ENCODE results near the gene PPP1R1A. TPM values are rescaled to one million over a fixed set of nuclear protein-coding genes. Genes with fewer than 3 reads are reported as not detected.

Gene PPP1R1A
- total and polyA plus RNA-seq, 9 of the 15 experiments (the other 6 are each of a cell fraction or from before 2014, with no cell fraction given): not detected

DNA sequence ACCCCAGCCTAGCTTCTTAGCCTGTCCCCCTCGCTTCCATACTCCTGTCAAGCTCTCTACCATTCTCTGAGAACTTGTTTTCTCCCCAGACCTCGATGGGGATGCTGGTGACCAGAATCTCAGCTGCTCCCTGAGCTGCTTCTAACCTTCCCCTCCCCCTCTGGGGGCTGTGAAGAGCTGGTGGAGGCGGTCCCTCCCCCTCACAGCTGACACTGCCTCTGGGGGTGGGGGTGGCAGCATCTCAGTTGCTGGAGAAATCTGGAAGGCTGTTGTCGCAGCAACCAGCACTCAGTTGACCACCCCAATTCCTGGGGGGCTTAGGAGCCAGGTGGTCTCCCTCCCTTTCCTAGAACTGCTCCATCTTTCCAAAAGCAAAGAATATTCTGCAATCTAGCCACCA, 4.7 kb downstream of the PPP1R1A start:
- no peak overlapping the region for H2AFZ ChIP-seq (ENCODE audit: low read depth, low read length)
- ATAC-seq: no peak
- intact Hi-C loops (cut with micrococcal nuclease): no loop called here
- no peak overlapping the region for H3K4me3 ChIP-seq
- no peaks in the 10 kb centered on the region for H3K79me2 ChIP-seq (ENCODE audit: control insufficient read depth, insufficient read depth, low read length)
- peaks cover 29 to 47% of the 10 kb centered on the region in 2 experiments; a peak in 4 of 5 replicates for H3K27me3 ChIP-seq (ENCODE audit: control insufficient read depth in 2 of 2, insufficient read depth in 2 of 2, low read length in 2 of 2)
- H3K4me1 ChIP-seq (replicated peaks in 1 of 2; ENCODE audit: control insufficient read depth in 2 of 2, insufficient read depth in 2 of 2, low read length in 2 of 2): peaks cover 0 to 9% of the 10 kb centered on the region in 2 experiments; a peak in 2 of 5 replicates
- in situ Hi-C loops (cut with MboI): no loop called here
- ChIA-PET CTCF (ENCODE audit: low intra/inter-chr PET ratio) (no interaction called here), POLR2A (no interaction called here)
- no peak overlapping the region for H3K27ac ChIP-seq (ENCODE audit: extremely low read depth, low read depth, low read length)
- FAIRE-seq: no peak
- no peaks in the 10 kb centered on the region for H3K36me3 ChIP-seq (ENCODE audit: control insufficient read depth, insufficient read depth, low read length)
- H3K4me2 ChIP-seq (ENCODE audit: insufficient read depth, low read length): no peak overlapping the region
- H3K9me1 ChIP-seq (ENCODE audit: control insufficient read depth, insufficient read depth, low read length): no peaks in the 10 kb centered on the region
- no TSS peak for BruUV-seq (replicated peaks)
- H4K20me1 ChIP-seq (replicated peaks; ENCODE audit: control insufficient read depth, insufficient read depth, low read length): peaks cover 15% of the 10 kb centered on the region; the same call in 1 of the 2 replicates
- 0% methylated on average over 3 of the region's 4 CpGs for WGBS (ENCODE audit: insufficient coverage, low coverage, missing lambda C conversion rate)
- H3K9me3 ChIP-seq (replicated peaks; ENCODE audit: control insufficient read depth, insufficient read depth, low read depth, low read length): no peaks in the 10 kb centered on the region
- no peak for DNase-seq (ENCODE audit: extremely low read depth in 1 of 4, low spot score in 3 of 4)
- no peak overlapping the region for H3K9ac ChIP-seq (ENCODE audit: insufficient read depth in 1 of 2, low read depth in 2 of 2, low read length in 2 of 2)
- TF ChIP-seq TRIM28 (IDR thresholded peaks at IDR 0.05) (no peak), ZNF324 (CRISPR knock-in tag; IDR thresholded peaks at IDR 0.05) (no peak), SMARCB1 (IDR thresholded peaks at IDR 0.05; ENCODE audit: insufficient read length, low read depth) (no peak), SRSF3 (IDR thresholded peaks at IDR 0.05; ENCODE audit: insufficient read depth, low read length) (no peak), ZNF785 (CRISPR knock-in tag; IDR thresholded peaks at IDR 0.05) (no peak), NCOA4 (IDR thresholded peaks at IDR 0.05; ENCODE audit: partially characterized antibody) (no peak), MXI1 (IDR thresholded peaks at IDR 0.05; ENCODE audit: low read depth, low read length) (no peak), RBBP5 (IDR thresholded peaks at IDR 0.05; ENCODE audit: borderline replicate concordance, insufficient read depth, low read length, poor library complexity, severe bottlenecking) (no peak), NR2C1 (IDR thresholded peaks at IDR 0.05) (no peak), NR2C1 (tag; IDR thresholded peaks at IDR 0.05) (no peak), GABPB1 (CRISPR knock-in tag; IDR thresholded peaks at IDR 0.05) (no peak), TAL1 (IDR thresholded peaks at IDR 0.05) (no peak), SAFB (IDR thresholded peaks at IDR 0.05; ENCODE audit: borderline replicate concordance, low read depth, low read length) (no peak)
- TF ChIP-seq, protein P1, sequence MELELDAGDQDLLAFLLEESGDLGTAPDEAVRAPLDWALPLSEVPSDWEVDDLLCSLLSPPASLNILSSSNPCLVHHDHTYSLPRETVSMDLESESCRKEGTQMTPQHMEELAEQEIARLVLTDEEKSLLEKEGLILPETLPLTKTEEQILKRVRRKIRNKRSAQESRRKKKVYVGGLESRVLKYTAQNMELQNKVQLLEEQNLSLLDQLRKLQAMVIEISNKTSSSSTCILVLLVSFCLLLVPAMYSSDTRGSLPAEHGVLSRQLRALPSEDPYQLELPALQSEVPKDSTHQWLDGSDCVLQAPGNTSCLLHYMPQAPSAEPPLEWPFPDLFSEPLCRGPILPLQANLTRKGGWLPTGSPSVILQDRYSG (tag; conservative IDR thresholded peaks at IDR 0.05; ENCODE audit: low read depth): no peak
- TF ChIP-seq, protein P2, sequence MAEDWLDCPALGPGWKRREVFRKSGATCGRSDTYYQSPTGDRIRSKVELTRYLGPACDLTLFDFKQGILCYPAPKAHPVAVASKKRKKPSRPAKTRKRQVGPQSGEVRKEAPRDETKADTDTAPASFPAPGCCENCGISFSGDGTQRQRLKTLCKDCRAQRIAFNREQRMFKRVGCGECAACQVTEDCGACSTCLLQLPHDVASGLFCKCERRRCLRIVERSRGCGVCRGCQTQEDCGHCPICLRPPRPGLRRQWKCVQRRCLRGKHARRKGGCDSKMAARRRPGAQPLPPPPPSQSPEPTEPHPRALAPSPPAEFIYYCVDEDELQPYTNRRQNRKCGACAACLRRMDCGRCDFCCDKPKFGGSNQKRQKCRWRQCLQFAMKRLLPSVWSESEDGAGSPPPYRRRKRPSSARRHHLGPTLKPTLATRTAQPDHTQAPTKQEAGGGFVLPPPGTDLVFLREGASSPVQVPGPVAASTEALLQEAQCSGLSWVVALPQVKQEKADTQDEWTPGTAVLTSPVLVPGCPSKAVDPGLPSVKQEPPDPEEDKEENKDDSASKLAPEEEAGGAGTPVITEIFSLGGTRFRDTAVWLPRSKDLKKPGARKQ (CRISPR knock-in tag; IDR thresholded peaks at IDR 0.05): no peak
- TF ChIP-seq, protein P3, sequence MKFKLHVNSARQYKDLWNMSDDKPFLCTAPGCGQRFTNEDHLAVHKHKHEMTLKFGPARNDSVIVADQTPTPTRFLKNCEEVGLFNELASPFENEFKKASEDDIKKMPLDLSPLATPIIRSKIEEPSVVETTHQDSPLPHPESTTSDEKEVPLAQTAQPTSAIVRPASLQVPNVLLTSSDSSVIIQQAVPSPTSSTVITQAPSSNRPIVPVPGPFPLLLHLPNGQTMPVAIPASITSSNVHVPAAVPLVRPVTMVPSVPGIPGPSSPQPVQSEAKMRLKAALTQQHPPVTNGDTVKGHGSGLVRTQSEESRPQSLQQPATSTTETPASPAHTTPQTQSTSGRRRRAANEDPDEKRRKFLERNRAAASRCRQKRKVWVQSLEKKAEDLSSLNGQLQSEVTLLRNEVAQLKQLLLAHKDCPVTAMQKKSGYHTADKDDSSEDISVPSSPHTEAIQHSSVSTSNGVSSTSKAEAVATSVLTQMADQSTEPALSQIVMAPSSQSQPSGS (CRISPR knock-in tag; IDR thresholded peaks at IDR 0.05): no peak
- TF ChIP-seq, protein P4, sequence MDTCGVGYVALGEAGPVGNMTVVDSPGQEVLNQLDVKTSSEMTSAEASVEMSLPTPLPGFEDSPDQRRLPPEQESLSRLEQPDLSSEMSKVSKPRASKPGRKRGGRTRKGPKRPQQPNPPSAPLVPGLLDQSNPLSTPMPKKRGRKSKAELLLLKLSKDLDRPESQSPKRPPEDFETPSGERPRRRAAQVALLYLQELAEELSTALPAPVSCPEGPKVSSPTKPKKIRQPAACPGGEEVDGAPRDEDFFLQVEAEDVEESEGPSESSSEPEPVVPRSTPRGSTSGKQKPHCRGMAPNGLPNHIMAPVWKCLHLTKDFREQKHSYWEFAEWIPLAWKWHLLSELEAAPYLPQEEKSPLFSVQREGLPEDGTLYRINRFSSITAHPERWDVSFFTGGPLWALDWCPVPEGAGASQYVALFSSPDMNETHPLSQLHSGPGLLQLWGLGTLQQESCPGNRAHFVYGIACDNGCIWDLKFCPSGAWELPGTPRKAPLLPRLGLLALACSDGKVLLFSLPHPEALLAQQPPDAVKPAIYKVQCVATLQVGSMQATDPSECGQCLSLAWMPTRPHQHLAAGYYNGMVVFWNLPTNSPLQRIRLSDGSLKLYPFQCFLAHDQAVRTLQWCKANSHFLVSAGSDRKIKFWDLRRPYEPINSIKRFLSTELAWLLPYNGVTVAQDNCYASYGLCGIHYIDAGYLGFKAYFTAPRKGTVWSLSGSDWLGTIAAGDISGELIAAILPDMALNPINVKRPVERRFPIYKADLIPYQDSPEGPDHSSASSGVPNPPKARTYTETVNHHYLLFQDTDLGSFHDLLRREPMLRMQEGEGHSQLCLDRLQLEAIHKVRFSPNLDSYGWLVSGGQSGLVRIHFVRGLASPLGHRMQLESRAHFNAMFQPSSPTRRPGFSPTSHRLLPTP (IDR thresholded peaks at IDR 0.05; ENCODE audit: borderline replicate concordance, extremely low read depth, insufficient read length): no peak
